ENCODE data around the gene RBMS3. TPM values are rescaled to one million over a fixed set of nuclear protein-coding genes. Genes with fewer than 3 reads are reported as not detected.

Gene RBMS3
- total RNA-seq, 4 donors from 2014 or later: 3.8 to 18.7 (median 14.6) TPM

- no peaks in the 10 kb centered on the region for H3K9me3 ChIP-seq
- in situ Hi-C loops (cut with MboI; ENCODE audit: low pct_ligation_motif_present in 1 of 4, low pct_unique_long_range_greater_than_20kb in 1 of 4, low sequenced_read_pairs in 3 of 4) (no loop called here), intact Hi-C loops (cut with DNase I; ENCODE audit: low total_unique reads) (no loop called here)
- H3K27ac ChIP-seq: no peak overlapping the region
- H3K4me3 ChIP-seq: no peak overlapping the region
- H3K27me3 ChIP-seq: no peaks in the 10 kb centered on the region
- no peak for DNase-seq
- no peaks in the 10 kb centered on the region for H3K36me3 ChIP-seq
- no peaks in the 10 kb centered on the region for H3K4me1 ChIP-seq
- TF ChIP-seq POLR2A (IDR thresholded peaks at IDR 0.05): no peak
- no peak for TF ChIP-seq EP300 (IDR thresholded peaks at IDR 0.05; ENCODE audit: low read depth)
Measured at GRCh38 chr3:29583861-29584260, 303.0 kb downstream of the RBMS3 start.

- no peaks in the 10 kb centered on the region for H3K4me1 ChIP-seq
- TF ChIP-seq POLR2AphosphoS5 (IDR thresholded peaks at IDR 0.05): no peak
- no peak for TF ChIP-seq CTCF (IDR thresholded peaks at IDR 0.05)
- TF ChIP-seq POLR2A (IDR thresholded peaks at IDR 0.05): no peak
- TF ChIP-seq EP300 (IDR thresholded peaks at IDR 0.05; ENCODE audit: low read depth): no peak
- 71 to 80% methylated on average over 1 to 3 of the region's 3 CpGs for WGBS, 2 donors (ENCODE audit: low coverage in 1 of 2)
- in situ Hi-C loops (cut with MboI; ENCODE audit: low pct_ligation_motif_present in 1 of 4, low pct_unique_long_range_greater_than_20kb in 1 of 4, low sequenced_read_pairs in 3 of 4): no loop called here
- H3K36me3 ChIP-seq: no peaks in the 10 kb centered on the region
- no peaks in the 10 kb centered on the region for H3K27me3 ChIP-seq
- DNase-seq: no peak
- H3K9me3 ChIP-seq: no peaks in the 10 kb centered on the region
- intact Hi-C loops (cut with DNase I; ENCODE audit: low total_unique reads): no loop called here
- H3K27ac ChIP-seq: no peak overlapping the region
- H3K4me3 ChIP-seq: no peak overlapping the region
Measured at GRCh38 chr3:29585368-29585767, 304.5 kb downstream of the RBMS3 start.

GRCh38 chr3:29587340-29587739 lies 306.5 kb downstream of the RBMS3 start:
- no peak for DNase-seq
- in situ Hi-C loops (cut with MboI; ENCODE audit: low pct_ligation_motif_present in 1 of 4, low pct_unique_long_range_greater_than_20kb in 1 of 4, low sequenced_read_pairs in 3 of 4): no loop called here
- Histone ChIP-seq H3K27me3 (no peaks in the 10 kb centered on the region), H3K9me3 (no peaks in the 10 kb centered on the region), H3K4me1 (no peaks in the 10 kb centered on the region), H3K36me3 (no peaks in the 10 kb centered on the region), H3K4me3 (no peak overlapping the region), H3K27ac (no peak overlapping the region)
- 39 to 52% methylated on average over 2 of the region's 2 CpGs for WGBS, 2 donors (ENCODE audit: low coverage in 1 of 2)
- intact Hi-C loops (cut with DNase I; ENCODE audit: low total_unique reads): no loop called here
- TF ChIP-seq POLR2A (IDR thresholded peaks at IDR 0.05) (no peak), POLR2AphosphoS5 (IDR thresholded peaks at IDR 0.05) (no peak), CTCF (IDR thresholded peaks at IDR 0.05) (no peak), EP300 (IDR thresholded peaks at IDR 0.05; ENCODE audit: low read depth) (no peak)

GRCh38 chr3:29590012-29590411 lies 309.1 kb downstream of the RBMS3 start:
- in situ Hi-C loops (cut with MboI; ENCODE audit: low pct_ligation_motif_present in 1 of 4, low pct_unique_long_range_greater_than_20kb in 1 of 4, low sequenced_read_pairs in 3 of 4) (no loop called here), intact Hi-C loops (cut with DNase I; ENCODE audit: low total_unique reads) (no loop called here)
- 89 to 100% methylated on average over 1 of the region's 1 CpG for WGBS, 2 donors (ENCODE audit: low coverage in 1 of 2)

GRCh38 chr3:29590461-29590860 lies 309.6 kb downstream of the RBMS3 start:
- no peak for DNase-seq

More at GRCh38 chr3:29590012-29590411, 309.1 kb downstream of the RBMS3 start:
- Histone ChIP-seq H3K27me3 (no peaks in the 10 kb centered on the region), H3K4me1 (no peaks in the 10 kb centered on the region), H3K36me3 (no peaks in the 10 kb centered on the region), H3K9me3 (no peaks in the 10 kb centered on the region), H3K4me3 (no peak overlapping the region), H3K27ac (no peak overlapping the region)
- TF ChIP-seq POLR2A (IDR thresholded peaks at IDR 0.05) (no peak), EP300 (IDR thresholded peaks at IDR 0.05; ENCODE audit: low read depth) (no peak), POLR2AphosphoS5 (IDR thresholded peaks at IDR 0.05) (no peak)
- DNase-seq: no peak

More at GRCh38 chr3:29590461-29590860, 309.6 kb downstream of the RBMS3 start:
- Histone ChIP-seq H3K4me1 (no peaks in the 10 kb centered on the region), H3K27me3 (no peaks in the 10 kb centered on the region), H3K4me3 (no peak overlapping the region), H3K36me3 (no peaks in the 10 kb centered on the region), H3K27ac (no peak overlapping the region), H3K9me3 (no peaks in the 10 kb centered on the region)
- TF ChIP-seq POLR2AphosphoS5 (IDR thresholded peaks at IDR 0.05) (no peak), EP300 (IDR thresholded peaks at IDR 0.05; ENCODE audit: low read depth) (no peak), POLR2A (IDR thresholded peaks at IDR 0.05) (no peak), CTCF (IDR thresholded peaks at IDR 0.05) (no peak)
- intact Hi-C loops (cut with DNase I; ENCODE audit: low total_unique reads) (no loop called here), in situ Hi-C loops (cut with MboI; ENCODE audit: low pct_ligation_motif_present in 1 of 4, low pct_unique_long_range_greater_than_20kb in 1 of 4, low sequenced_read_pairs in 3 of 4) (no loop called here)
